ENCODE data around the gene SRR. TPM values are rescaled to one million over a fixed set of nuclear protein-coding genes. Genes with fewer than 3 reads are reported as not detected.

Gene SRR
- total and polyA plus RNA-seq, 9 of the 15 experiments (the other 6 are each of a cell fraction or from before 2014, with no cell fraction given): 5.0 to 19.4 (median 7.9) TPM

GRCh38 chr17:2357237-2357636 lies 53.5 kb downstream of the SRR start:
- Histone ChIP-seq H3K27ac (ENCODE audit: extremely low read depth, low read depth, low read length) (no peak overlapping the region), H3K9me1 (ENCODE audit: control insufficient read depth, insufficient read depth, low read length) (no peaks in the 10 kb centered on the region), H3K4me3 (no peak overlapping the region), H3K9ac (ENCODE audit: insufficient read depth in 1 of 2, low read depth in 2 of 2, low read length in 2 of 2) (no peak overlapping the region), H3K36me3 (ENCODE audit: control insufficient read depth, insufficient read depth, low read length) (no peaks in the 10 kb centered on the region), H4K20me1 (replicated peaks; ENCODE audit: control insufficient read depth, insufficient read depth, low read length) (no peaks in the 10 kb centered on the region; the same call in 1 of the 2 replicates), H3K27me3 (ENCODE audit: control insufficient read depth in 2 of 2, insufficient read depth in 2 of 2, low read length in 2 of 2) (no peaks in the 10 kb centered on the region), H3K4me2 (ENCODE audit: insufficient read depth, low read length) (no peak overlapping the region), H3K9me3 (replicated peaks; ENCODE audit: control insufficient read depth, insufficient read depth, low read depth, low read length) (no peaks in the 10 kb centered on the region), H3K4me1 (replicated peaks in 1 of 2; ENCODE audit: control insufficient read depth in 2 of 2, insufficient read depth in 2 of 2, low read length in 2 of 2) (peaks cover 8 to 18% of the 10 kb centered on the region in 2 experiments; a peak in 4 of 5 replicates), H2AFZ (ENCODE audit: low read depth, low read length) (no peak overlapping the region), H3K79me2 (ENCODE audit: control insufficient read depth, insufficient read depth, low read length) (no peaks in the 10 kb centered on the region)
- intact Hi-C loops (cut with micrococcal nuclease): no loop called here
- POLR2A ChIA-PET: no interaction called here
- CTCF ChIA-PET (ENCODE audit: low intra/inter-chr PET ratio): no interaction called here
- in situ Hi-C loops (cut with MboI): no loop called here
- FAIRE-seq: no peak
- 78% methylated on average over 4 of the region's 4 CpGs for WGBS (ENCODE audit: insufficient coverage, low coverage, missing lambda C conversion rate)
- no TSS peak for BruUV-seq (replicated peaks)
- no peak for ATAC-seq
- DNase-seq (ENCODE audit: extremely low read depth in 1 of 4, low spot score in 3 of 4): no peak
- TF ChIP-seq STAT6 (CRISPR knock-in tag; IDR thresholded peaks at IDR 0.05) (no peak), GATAD2B (IDR thresholded peaks at IDR 0.05; ENCODE audit: borderline replicate concordance) (no peak), CBX5 (IDR thresholded peaks at IDR 0.05; ENCODE audit: borderline replicate concordance, low read depth) (no peak), ZNF146 (CRISPR knock-in tag; IDR thresholded peaks at IDR 0.05; ENCODE audit: unreplicated experiment) (peak; percentile 67), ZNF778 (CRISPR knock-in tag; IDR thresholded peaks at IDR 0.05) (no peak), ZNF431 (CRISPR knock-in tag; IDR thresholded peaks at IDR 0.05) (no peak)
- TF ChIP-seq, protein P1, sequence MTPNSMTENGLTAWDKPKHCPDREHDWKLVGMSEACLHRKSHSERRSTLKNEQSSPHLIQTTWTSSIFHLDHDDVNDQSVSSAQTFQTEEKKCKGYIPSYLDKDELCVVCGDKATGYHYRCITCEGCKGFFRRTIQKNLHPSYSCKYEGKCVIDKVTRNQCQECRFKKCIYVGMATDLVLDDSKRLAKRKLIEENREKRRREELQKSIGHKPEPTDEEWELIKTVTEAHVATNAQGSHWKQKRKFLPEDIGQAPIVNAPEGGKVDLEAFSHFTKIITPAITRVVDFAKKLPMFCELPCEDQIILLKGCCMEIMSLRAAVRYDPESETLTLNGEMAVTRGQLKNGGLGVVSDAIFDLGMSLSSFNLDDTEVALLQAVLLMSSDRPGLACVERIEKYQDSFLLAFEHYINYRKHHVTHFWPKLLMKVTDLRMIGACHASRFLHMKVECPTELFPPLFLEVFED (CRISPR knock-in tag; conservative IDR thresholded peaks at IDR 0.05): no peak
- TF ChIP-seq, protein P2, sequence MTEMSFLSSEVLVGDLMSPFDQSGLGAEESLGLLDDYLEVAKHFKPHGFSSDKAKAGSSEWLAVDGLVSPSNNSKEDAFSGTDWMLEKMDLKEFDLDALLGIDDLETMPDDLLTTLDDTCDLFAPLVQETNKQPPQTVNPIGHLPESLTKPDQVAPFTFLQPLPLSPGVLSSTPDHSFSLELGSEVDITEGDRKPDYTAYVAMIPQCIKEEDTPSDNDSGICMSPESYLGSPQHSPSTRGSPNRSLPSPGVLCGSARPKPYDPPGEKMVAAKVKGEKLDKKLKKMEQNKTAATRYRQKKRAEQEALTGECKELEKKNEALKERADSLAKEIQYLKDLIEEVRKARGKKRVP (CRISPR knock-in tag; IDR thresholded peaks at IDR 0.05): no peak
